CD14-positive monocyte (primary cell): Measurements from ENCODE around the gene DRAXIN. TPM values are rescaled to one million over a fixed set of nuclear protein-coding genes. Genes with fewer than 3 reads are reported as not detected.

Source experiments
- DNase-seq, 3 donors: peaks; one replicate each; pipeline ENCODE4 v3.0.0-alpha.2; 2011 to 2022
- H2AFZ ChIP-seq: 2 replicates; pipeline ENCODE4 v1.6.0; 2012; ENCODE audit warnings: mild to moderate bottlenecking, low read depth, low read length, inconsistent platforms; ENCODE audit not compliant: insufficient read depth, poor library complexity, severe bottlenecking
- H3K27ac ChIP-seq, 2 donors: 1 replicate in 1 of 2; 2 replicates in 1 of 2; pipeline ENCODE4 v1.5.1; 2012 to 2013; ENCODE audit warnings: low read length in 2 of 2, control low read depth in 1 of 2, inconsistent platforms in 1 of 2, low read depth in 1 of 2, mild to moderate bottlenecking in 1 of 2
- H3K27me3 ChIP-seq, 2 donors: one replicate each; pipeline versions ENCODE4 v1.6.0 to v1.6.1; 2011 to 2013; ENCODE audit warnings: low read length in 2 of 2; ENCODE audit not compliant: control insufficient read depth in 2 of 2, insufficient read depth in 2 of 2
- H3K36me3 ChIP-seq, 2 donors: replicated peaks in 1 of 2; 1 replicate in 1 of 2; 2 replicates in 1 of 2; pipeline versions ENCODE4 v1.5.1 to v1.6.1; 2012 to 2013; ENCODE audit warnings: low read length in 2 of 2, control low read depth in 1 of 2, inconsistent platforms in 1 of 2, mild to moderate bottlenecking in 1 of 2; ENCODE audit not compliant: insufficient read depth in 2 of 2, control insufficient read depth in 1 of 2
- H3K4me1 ChIP-seq, 2 donors: 1 replicate in 1 of 2; 2 replicates in 1 of 2; pipeline versions ENCODE4 v1.5.1 to v1.6.1; 2012 to 2013; ENCODE audit warnings: low read length in 2 of 2, control low read depth in 1 of 2, inconsistent platforms in 1 of 2, mild to moderate bottlenecking in 1 of 2, moderate library complexity in 1 of 2; ENCODE audit not compliant: insufficient read depth in 2 of 2, control insufficient read depth in 1 of 2
- H3K4me2 ChIP-seq: replicated peaks from 2 replicates; pipeline ENCODE3; 2012; ENCODE audit warnings: low read length, moderate library complexity, mild to moderate bottlenecking; ENCODE audit not compliant: poor library complexity, severe bottlenecking; ENCODE audit errors: extremely low read depth
- H3K4me3 ChIP-seq, 3 experiments: fragments of 200-600 bp in 1 of 3; sonication (generic) in 1 of 3; replicated peaks in 1 of 3; 1 replicate in 2 of 3; 2 replicates in 1 of 3; pipeline ENCODE4 v1.5.1; 2011 to 2013; ENCODE audit warnings: low read length in 3 of 3, mild to moderate bottlenecking in 3 of 3, control low read depth in 2 of 3, low read depth in 2 of 3, inconsistent platforms in 1 of 3, moderate library complexity in 1 of 3
- H3K79me2 ChIP-seq: 2 replicates; pipeline ENCODE4 v1.6.0; 2012; ENCODE audit warnings: mild to moderate bottlenecking, control low read depth, inconsistent platforms, low read length, moderate library complexity; ENCODE audit not compliant: insufficient read depth
- H3K9ac ChIP-seq: 2 replicates; pipeline ENCODE4 v1.6.0; 2017; ENCODE audit warnings: low read length, mild to moderate bottlenecking; ENCODE audit not compliant: insufficient read depth, poor library complexity, severe bottlenecking
- H3K9me3 ChIP-seq, 2 donors: replicated peaks in 1 of 2; 1 replicate in 1 of 2; 2 replicates in 1 of 2; pipeline versions ENCODE4 v1.5.1 to v1.6.1; 2012 to 2013; ENCODE audit warnings: low read length in 2 of 2, control low read depth in 1 of 2; ENCODE audit not compliant: control insufficient read depth in 1 of 2, insufficient read depth in 1 of 2
- H4K20me1 ChIP-seq: 2 replicates; pipeline ENCODE4 v1.6.0; 2012; ENCODE audit warnings: mild to moderate bottlenecking, low read length, control low read depth, moderate library complexity; ENCODE audit not compliant: insufficient read depth
- H3K27ac Mint-ChIP-seq, 7 donors: one replicate each; pipeline ENCODE4 v1.8.0; 2020; ENCODE audit warnings: mild to moderate bottlenecking in 7 of 7, mixed read lengths in 7 of 7, moderate library complexity in 6 of 7, inconsistent platforms in 2 of 7
- H3K27me3 Mint-ChIP-seq, 3 donors: one replicate each; pipeline ENCODE4 v1.8.0; 2021 to 2022; ENCODE audit warnings: low read depth in 3 of 3, mild to moderate bottlenecking in 3 of 3, mixed read lengths in 3 of 3, moderate library complexity in 3 of 3, inconsistent platforms in 1 of 3
- H3K36me3 Mint-ChIP-seq, 2 donors: one replicate each; pipeline ENCODE4 v1.8.0; 2020; ENCODE audit warnings: mixed read lengths in 2 of 2, inconsistent platforms in 1 of 2, mild to moderate bottlenecking in 1 of 2
- H3K4me1 Mint-ChIP-seq: one replicate; pipeline ENCODE4 v1.8.0; 2020; ENCODE audit warnings: mild to moderate bottlenecking, mixed read lengths
- H3K4me3 Mint-ChIP-seq, 2 donors: one replicate each; pipeline ENCODE4 v1.8.0; 2020; ENCODE audit warnings: mild to moderate bottlenecking in 2 of 2, mixed read lengths in 2 of 2, moderate library complexity in 1 of 2
- H3K9me3 Mint-ChIP-seq, 7 donors: one replicate each; pipeline ENCODE4 v1.8.0; 2020 to 2022; ENCODE audit warnings: mixed read lengths in 7 of 7, mild to moderate bottlenecking in 6 of 7, moderate library complexity in 6 of 7, inconsistent platforms in 2 of 7
- WGBS: methylation state at CpG from one replicate; pipeline ENCODE4 v1.1.5; 2013; ENCODE audit warnings: missing lambda C conversion rate; ENCODE audit not compliant: insufficient coverage; 5-methylcytosine and 5-hydroxymethylcytosine counted together
- intact Hi-C, 2 donors: fragments of 100-400 bp; cut with micrococcal nuclease; formaldehyde crosslinking; loops; one replicate each; pipeline versions ENCODE4 v1.15.0 to v1.15.1; 2023
- polyA plus RNA-seq, 3 donors: library from polyadenylated mRNA; depleted of rRNA in 1 of 3; unstranded in 2 of 3; stranded (reverse) in 1 of 3; fragments of 300-500 nt in 2 of 3; fragments of >200 nt in 1 of 3; fragmentation: Illumina TruSeq in 2 of 3; gene quantifications; 1 replicate in 2 of 3; 2 replicates in 1 of 3; pipeline ENCODE4 v1.2.3, GENCODE V29; 2012 to 2021
- TF ChIP-seq, protein P1 (sequence below): fragments of 200-600 bp; IDR thresholded peaks from one replicate; pipeline ENCODE4 v1.8.0; 2022; ENCODE audit warnings: antibody characterized with exemption, mild to moderate bottlenecking

DRAXIN gene
- polyA plus RNA-seq, 3 donors, result 0.14 to 0.27 (median 0.18) TPM

DNA sequence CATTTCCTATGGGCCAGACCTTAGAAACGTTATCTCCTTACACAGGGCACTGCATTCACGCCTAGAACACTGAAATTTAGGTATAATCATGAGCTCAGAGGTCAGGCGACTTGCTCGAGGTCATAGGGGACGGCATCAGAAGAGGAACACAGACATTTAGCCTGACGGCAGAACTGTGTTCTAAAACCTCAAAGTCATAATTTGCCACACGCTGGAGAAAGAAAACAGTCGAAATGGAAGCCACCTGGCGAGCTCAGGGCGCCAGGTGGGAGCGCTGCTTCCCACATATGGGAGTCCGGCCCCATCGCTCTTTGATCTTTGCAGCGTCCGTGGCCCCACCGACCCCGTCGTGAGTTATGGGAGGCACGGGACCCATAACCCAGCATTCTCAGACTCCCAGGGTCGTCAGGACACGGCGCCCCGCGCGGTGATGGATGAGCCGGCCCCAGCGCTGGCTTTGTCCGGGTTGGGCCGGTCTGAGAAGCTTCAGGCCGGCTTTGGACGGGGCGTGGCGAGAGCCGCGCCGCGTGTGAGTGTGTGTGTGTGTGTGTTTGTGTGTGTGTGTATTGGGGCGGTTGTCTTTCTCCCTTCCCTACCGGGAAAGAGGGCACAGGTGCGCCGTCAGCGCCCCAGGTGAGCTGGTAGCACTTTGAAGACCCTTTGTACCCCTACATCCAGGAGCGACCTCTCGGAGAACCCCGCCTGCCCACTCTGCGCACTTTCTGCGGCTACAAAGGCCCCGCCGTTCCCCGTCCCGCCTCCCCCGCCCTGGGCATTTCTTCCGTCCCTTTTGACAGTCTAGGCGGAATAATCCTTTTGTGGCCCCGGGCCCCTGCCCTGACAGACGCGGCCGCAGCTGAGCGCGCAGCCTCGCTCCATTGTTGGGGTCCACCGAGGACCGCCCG is 861 bp upstream of the DRAXIN start:
- H3K4me3 Mint-ChIP-seq, result peak overlapping the region in 1 of 2 donors; percentile 73
- WGBS, result 2% methylated on average over 50 of the region's 64 CpGs
- no peak for DNase-seq
- Histone ChIP-seq H3K27me3 (peaks cover 41 to 63% of the 10 kb centered on the region in 2 donors), H2AFZ (no peak overlapping the region), H3K9ac (no peak overlapping the region), H3K9me3 (peaks cover 0 to 11% of the 10 kb centered on the region in 2 donors), H3K36me3 (no peaks in the 10 kb centered on the region), H3K4me2 (no peak overlapping the region), H4K20me1 (no peaks in the 10 kb centered on the region), H3K4me3 (no peak overlapping the region), H3K27ac (no peak overlapping the region), H3K4me1 (peaks cover 5 to 11% of the 10 kb centered on the region in 2 donors), H3K79me2 (no peaks in the 10 kb centered on the region)
- peaks cover 54 to 80% (median 67%) of the 10 kb centered on the region in 3 donors for H3K27me3 Mint-ChIP-seq
- intact Hi-C loops, result no loop called here
- peaks cover 0 to 17% (median 7%) of the 10 kb centered on the region in 7 donors for H3K9me3 Mint-ChIP-seq
- peak overlapping the region in 1 of 7 donors; percentile 55 for H3K27ac Mint-ChIP-seq
- H3K4me1 Mint-ChIP-seq, result peaks cover 23% of the 10 kb centered on the region
- TF ChIP-seq, protein P1, sequence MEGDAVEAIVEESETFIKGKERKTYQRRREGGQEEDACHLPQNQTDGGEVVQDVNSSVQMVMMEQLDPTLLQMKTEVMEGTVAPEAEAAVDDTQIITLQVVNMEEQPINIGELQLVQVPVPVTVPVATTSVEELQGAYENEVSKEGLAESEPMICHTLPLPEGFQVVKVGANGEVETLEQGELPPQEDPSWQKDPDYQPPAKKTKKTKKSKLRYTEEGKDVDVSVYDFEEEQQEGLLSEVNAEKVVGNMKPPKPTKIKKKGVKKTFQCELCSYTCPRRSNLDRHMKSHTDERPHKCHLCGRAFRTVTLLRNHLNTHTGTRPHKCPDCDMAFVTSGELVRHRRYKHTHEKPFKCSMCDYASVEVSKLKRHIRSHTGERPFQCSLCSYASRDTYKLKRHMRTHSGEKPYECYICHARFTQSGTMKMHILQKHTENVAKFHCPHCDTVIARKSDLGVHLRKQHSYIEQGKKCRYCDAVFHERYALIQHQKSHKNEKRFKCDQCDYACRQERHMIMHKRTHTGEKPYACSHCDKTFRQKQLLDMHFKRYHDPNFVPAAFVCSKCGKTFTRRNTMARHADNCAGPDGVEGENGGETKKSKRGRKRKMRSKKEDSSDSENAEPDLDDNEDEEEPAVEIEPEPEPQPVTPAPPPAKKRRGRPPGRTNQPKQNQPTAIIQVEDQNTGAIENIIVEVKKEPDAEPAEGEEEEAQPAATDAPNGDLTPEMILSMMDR, result no peak
- H3K36me3 Mint-ChIP-seq, result peaks cover 2 to 6% of the 10 kb centered on the region in 2 donors

- Histone ChIP-seq H2AFZ (no peak overlapping the region), H3K4me2 (no peak overlapping the region), H4K20me1 (no peaks in the 10 kb centered on the region), H3K4me3 (no peak overlapping the region), H3K4me1 (peaks cover 5 to 11% of the 10 kb centered on the region in 2 donors), H3K79me2 (no peaks in the 10 kb centered on the region), H3K27ac (no peak overlapping the region), H3K36me3 (no peaks in the 10 kb centered on the region), H3K9me3 (peaks cover 0 to 11% of the 10 kb centered on the region in 2 donors), H3K27me3 (peaks cover 41 to 63% of the 10 kb centered on the region in 2 donors), H3K9ac (no peak overlapping the region)
- no peak for DNase-seq
- Mint-ChIP-seq H3K4me3 (peak overlapping the region in 1 of 2 donors; percentile 86), H3K4me1 (peaks cover 23% of the 10 kb centered on the region), H3K27ac (peak overlapping the region in 1 of 7 donors; percentile 42), H3K27me3 (peaks cover 58 to 83% (median 71%) of the 10 kb centered on the region in 3 donors), H3K9me3 (peaks cover 0 to 17% (median 7%) of the 10 kb centered on the region in 7 donors), H3K36me3 (peaks cover 2 to 6% of the 10 kb centered on the region in 2 donors)
- WGBS, result 5% methylated on average over 56 of the region's 64 CpGs
- TF ChIP-seq, protein P1, result no peak
- intact Hi-C loops, result no loop called here
Measured at GRCh38 chr1:11691928-11692711, 610 bp downstream of the DRAXIN start.
